ENCODE data around the gene C7orf25.

- TF ChIP-seq CTCF (conservative IDR thresholded peaks at IDR 0.05 in 1 of 2, IDR thresholded peaks at IDR 0.05 in 1 of 2; ENCODE audit: low read depth in 1 of 2, low read length in 2 of 2): no peak
- TF ChIP-seq EZH2 (IDR thresholded peaks at IDR 0.05; ENCODE audit: low read length, missing control alignments): no peak
Observed at GRCh38 chr7:42960762-42961161, 48.9 kb upstream of the C7orf25 start.
